ENCODE results near the gene NSG2.

- no peak for TF ChIP-seq CTCF (IDR thresholded peaks at IDR 0.05; ENCODE audit: insufficient read depth, low read length)
- TF ChIP-seq REST (IDR thresholded peaks at IDR 0.05; ENCODE audit: insufficient replicate concordance, low read depth) = no peak
- no peak for TF ChIP-seq POLR2AphosphoS5 (IDR thresholded peaks at IDR 0.05; ENCODE audit: low read depth)
- no peak for TF ChIP-seq GABPA (IDR thresholded peaks at IDR 0.05; ENCODE audit: low read depth)
- no peak for TF ChIP-seq SPI1 (IDR thresholded peaks at IDR 0.05; ENCODE audit: borderline replicate concordance, low read depth)
Observed at GRCh38 chr5:174101195-174101730, 55.8 kb downstream of the NSG2 start.

All from HL-60 (cell line).